Panc1 (cell line): ENCODE measurements around the gene OPTC. TPM values are rescaled to one million over a fixed set of nuclear protein-coding genes. Genes with fewer than 3 reads are reported as not detected.

Experiments
- ATAC-seq: fragments of 200-7000 bp; cut with Tn5 transposase; 2 replicates; pipeline ENCODE4 v1.9.1; 2020; ENCODE audit warnings: mild to moderate bottlenecking, moderate library complexity
- BruUV-seq: library from RNA; stranded (reverse); fragments of 400-500 nt; replicated peaks from 2 replicates; lab custom pipeline; 2021; lab: Mats Ljungman, UMichigan
- CTCF ChIA-PET: fragments of 300-600 bp; sonication (Branson Sonifier 250); formaldehyde crosslinking; loops from one replicate; lab custom pipeline; 2022; ENCODE audit warnings: antibody characterized with exemption; lab: Charles Lee
- POLR2A ChIA-PET: fragments of 300-600 bp; sonication (Branson Sonifier 250); formaldehyde crosslinking; loops from one replicate; lab custom pipeline; 2022; ENCODE audit warnings: antibody characterized with exemption; lab: Charles Lee
- DNase-seq: peaks from one replicate; pipeline ENCODE4 v3.0.0-alpha.2; 2010; ENCODE audit warnings: low read depth, low spot score
- H3K27ac ChIP-seq: 2 replicates; pipeline ENCODE4 v1.5.1; 2011; ENCODE audit warnings: mild to moderate bottlenecking, low read length, inconsistent platforms
- H3K27me3 ChIP-seq: fragments of 200-500 bp; sonication (Bioruptor generic); 2 replicates; pipeline ENCODE4 v1.6.0; 2014; ENCODE audit warnings: low read length, inconsistent platforms; ENCODE audit not compliant: control insufficient read depth, insufficient read depth
- H3K36me3 ChIP-seq: fragments of 200-500 bp; sonication (Bioruptor generic); 2 replicates; pipeline ENCODE4 v1.5.1; 2014; ENCODE audit warnings: inconsistent platforms, mild to moderate bottlenecking, low read length, moderate library complexity; ENCODE audit not compliant: control insufficient read depth, insufficient read depth
- H3K4me1 ChIP-seq: 2 replicates; pipeline ENCODE4 v1.5.1; 2011; ENCODE audit warnings: inconsistent platforms, mild to moderate bottlenecking, low read length, moderate library complexity; ENCODE audit not compliant: control insufficient read depth, insufficient read depth
- H3K4me3 ChIP-seq, 2 experiments: 2 replicates each; pipeline ENCODE4 v1.5.1; 2011 to 2012; ENCODE audit warnings: low read depth in 2 of 2, low read length in 2 of 2, mild to moderate bottlenecking in 2 of 2, inconsistent platforms in 1 of 2, moderate library complexity in 1 of 2
- H3K9me3 ChIP-seq: fragments of 200-500 bp; sonication (Bioruptor generic); 2 replicates; pipeline ENCODE4 v1.5.1; 2014; ENCODE audit warnings: low read depth, mild to moderate bottlenecking, inconsistent platforms, low read length, moderate library complexity; ENCODE audit not compliant: control insufficient read depth, insufficient read depth
- CTCF ChIP-seq: fragments of 450-650 bp; IDR thresholded peaks from 2 replicates; pipeline ENCODE4 v1.5.1; 2017; ENCODE audit warnings: mild to moderate bottlenecking
- POLR2AphosphoS5 ChIP-seq: IDR thresholded peaks from 2 replicates; pipeline ENCODE4 v1.6.1; 2012; ENCODE audit warnings: mild to moderate bottlenecking, low read depth, low read length, moderate library complexity
- REST ChIP-seq, 2 experiments: IDR thresholded peaks; 2 replicates each; pipeline ENCODE4 v1.6.1; 2011 to 2012; ENCODE audit warnings: low read depth in 2 of 2, control low read depth in 1 of 2, low read length in 1 of 2, mild to moderate bottlenecking in 1 of 2, moderate library complexity in 1 of 2; ENCODE audit not compliant: insufficient read depth in 1 of 2
- SIN3A ChIP-seq: IDR thresholded peaks from 2 replicates; pipeline ENCODE4 v1.6.1; 2012; ENCODE audit warnings: low read depth, mild to moderate bottlenecking, low read length, moderate library complexity, borderline replicate concordance; ENCODE audit not compliant: insufficient read depth
- TCF7L2 ChIP-seq: IDR thresholded peaks from 2 replicates; pipeline ENCODE4 v1.6.1; 2011; ENCODE audit warnings: mild to moderate bottlenecking, low read depth, low read length, inconsistent platforms
- in situ Hi-C: cut with HindIII; loops from 2 replicates; pipeline ENCODE4 v1.10.0; 2016; ENCODE audit warnings: low sequenced_read_pairs, low pct_unique_long_range_greater_than_20kb
- intact Hi-C: fragments of 100-400 bp; cut with micrococcal nuclease; formaldehyde crosslinking; loops from one replicate; pipeline ENCODE4 v1.10.0; 2022; ENCODE audit not compliant: unreplicated experiment
- total RNA-seq: library from RNA; stranded (reverse); gene quantifications from one replicate; pipeline ENCODE4 v1.2.1, GENCODE V29; 2021; ENCODE audit not compliant: unreplicated experiment

OPTC gene
- total RNA-seq, 1 experiment from 2014 or later, result not detected

GRCh38 chr1:203506858-203507626, 13.1 kb downstream of the OPTC start:
- ATAC-seq (no peak), DNase-seq (no peak)
- H3K4me1 ChIP-seq, result no peaks in the 10 kb centered on the region; the same call in 1 of the 2 replicates
- no peaks in the 10 kb centered on the region for H3K36me3 ChIP-seq
- H3K4me3 ChIP-seq, result no peak overlapping the region
- TF ChIP-seq POLR2AphosphoS5 (no peak), TCF7L2 (no peak), CTCF (no peak), REST (IDR thresholded peaks at IDR 0.05; ENCODE audit: insufficient read depth in 1 of 2, low read depth in 2 of 2, low read length in 1 of 2) (no peak), SIN3A (no peak)
- no peak overlapping the region for H3K27ac ChIP-seq
- CTCF ChIA-PET, result interaction anchor here (0.6 kb wide), 1 partner anchor 158 kb away, joined by 5 read pairs; no protein-coding TSS in a partner anchor
- BruUV-seq, result no TSS peak
- POLR2A ChIA-PET, result no interaction called here
- intact Hi-C loops, result no loop called here
- H3K27me3 ChIP-seq, result no peaks in the 10 kb centered on the region
- in situ Hi-C loops, result no loop called here
- no peaks in the 10 kb centered on the region for H3K9me3 ChIP-seq

GRCh38 chr1:203507759-203508158, 13.8 kb downstream of the OPTC start:
- BruUV-seq, result no TSS peak
- no peak for ATAC-seq
- Histone ChIP-seq H3K36me3 (no peaks in the 10 kb centered on the region), H3K27me3 (no peaks in the 10 kb centered on the region), H3K4me3 (no peak overlapping the region), H3K27ac (no peak overlapping the region), H3K9me3 (no peaks in the 10 kb centered on the region), H3K4me1 (peaks cover 7% of the 10 kb centered on the region; the same call in 1 of the 2 replicates)
- ChIA-PET CTCF (interaction anchor here (0.6 kb wide), 1 partner anchor 159 kb away, joined by 5 read pairs; no protein-coding TSS in a partner anchor), POLR2A (no interaction called here)
- no peak for DNase-seq
- in situ Hi-C loops (no loop called here), intact Hi-C loops (no loop called here)
- no peak for TF ChIP-seq TCF7L2
- TF ChIP-seq REST (IDR thresholded peaks at IDR 0.05; ENCODE audit: insufficient read depth in 1 of 2, low read depth in 2 of 2, low read length in 1 of 2), result no peak
- TF ChIP-seq CTCF, result no peak
- TF ChIP-seq POLR2AphosphoS5, result no peak
- no peak for TF ChIP-seq SIN3A
